ENCODE measurements around the gene STK10. TPM values are rescaled to one million over a fixed set of nuclear protein-coding genes. Genes with fewer than 3 reads are reported as not detected.

Gene STK10
- total RNA-seq, 1 donor from 2014 or later = 32.3 TPM

GRCh38 chr5:172129256-172129910 lies 58.6 kb downstream of the STK10 start:
- no peak for TF ChIP-seq CTCF (conservative IDR thresholded peaks at IDR 0.05)
- Mint-ChIP-seq H3K36me3 (ENCODE audit: low read depth) (peaks cover 22% of the 10 kb centered on the region), H3K4me1 (no peaks in the 10 kb centered on the region), H3K9me3 (peaks cover 2% of the 10 kb centered on the region), H3K4me3 (no peak overlapping the region), H3K27ac (ENCODE audit: unreplicated experiment) (no peak overlapping the region), H3K27me3 (ENCODE audit: low read depth) (no peaks in the 10 kb centered on the region)
- no peak for DNase-seq (ENCODE audit: low read depth, low spot score)

GRCh38 chr5:172127581-172127980 lies 60.4 kb downstream of the STK10 start:
- TF ChIP-seq CTCF (conservative IDR thresholded peaks at IDR 0.05) = no peak
- no peak overlapping the region for H3K27ac Mint-ChIP-seq (ENCODE audit: unreplicated experiment)
- no peaks in the 10 kb centered on the region for H3K4me1 Mint-ChIP-seq
- peaks cover 19% of the 10 kb centered on the region for H3K36me3 Mint-ChIP-seq (ENCODE audit: low read depth)
- H3K9me3 Mint-ChIP-seq = peaks cover 4% of the 10 kb centered on the region
- H3K27me3 Mint-ChIP-seq (ENCODE audit: low read depth) = no peaks in the 10 kb centered on the region
- no peak overlapping the region for H3K4me3 Mint-ChIP-seq
- DNase-seq (ENCODE audit: low read depth, low spot score) = no peak

GRCh38 chr5:172123269-172123692 lies 64.7 kb downstream of the STK10 start:
- H3K27me3 Mint-ChIP-seq (ENCODE audit: low read depth) = no peaks in the 10 kb centered on the region
- no peak for DNase-seq (ENCODE audit: low read depth, low spot score)
- H3K4me1 Mint-ChIP-seq = peaks cover 6% of the 10 kb centered on the region
- peaks cover 4% of the 10 kb centered on the region for H3K9me3 Mint-ChIP-seq
- no peak overlapping the region for H3K27ac Mint-ChIP-seq (ENCODE audit: unreplicated experiment)
- TF ChIP-seq CTCF (conservative IDR thresholded peaks at IDR 0.05) = no peak
- H3K4me3 Mint-ChIP-seq = no peak overlapping the region
- peaks cover 18% of the 10 kb centered on the region for H3K36me3 Mint-ChIP-seq (ENCODE audit: low read depth)

GRCh38 chr5:172119921-172120688 lies 67.9 kb downstream of the STK10 start:
- Mint-ChIP-seq H3K36me3 (ENCODE audit: low read depth) (peaks cover 13% of the 10 kb centered on the region), H3K4me1 (peaks cover 9% of the 10 kb centered on the region), H3K4me3 (no peak overlapping the region), H3K9me3 (peaks cover 4% of the 10 kb centered on the region), H3K27me3 (ENCODE audit: low read depth) (no peaks in the 10 kb centered on the region), H3K27ac (ENCODE audit: unreplicated experiment) (no peak overlapping the region)
- no peak for TF ChIP-seq CTCF (conservative IDR thresholded peaks at IDR 0.05)
- DNase-seq (ENCODE audit: low read depth, low spot score) = no peak

- H3K36me3 Mint-ChIP-seq (ENCODE audit: low read depth) = peaks cover 6% of the 10 kb centered on the region
- no peaks in the 10 kb centered on the region for H3K27me3 Mint-ChIP-seq (ENCODE audit: low read depth)
- peak overlapping the region; percentile 80 for H3K27ac Mint-ChIP-seq (ENCODE audit: unreplicated experiment)
- TF ChIP-seq CTCF (conservative IDR thresholded peaks at IDR 0.05) = no peak
- H3K4me1 Mint-ChIP-seq = peaks cover 9% of the 10 kb centered on the region
- DNase-seq (ENCODE audit: low read depth, low spot score) = no peak
- H3K4me3 Mint-ChIP-seq = no peak overlapping the region
- H3K9me3 Mint-ChIP-seq = no peaks in the 10 kb centered on the region
Observed at GRCh38 chr5:172118891-172119290, 69.1 kb downstream of the STK10 start.

All from neural crest cell (in vitro differentiated cells).